Midbrain (tissue), 1 donor: ENCODE data around the gene GATA3.

Source experiments
- DNase-seq: peaks from one replicate; lab custom pipeline; 2025; lab: John Stamatoyannopoulos, UW

The GATA3 gene

GRCh38 chr10:8037941-8038894 lies 16.3 kb upstream of the GATA3 start:
- DNase-seq, result no peak

- DNase-seq, result no peak
Observed at GRCh38 chr10:8039321-8039881, 15.1 kb upstream of the GATA3 start.

GRCh38 chr10:8040651-8041050 lies 13.8 kb upstream of the GATA3 start:
- DNase-seq, result no peak

- DNase-seq, result no peak
Observed at GRCh38 chr10:8041284-8041991, 13.1 kb upstream of the GATA3 start.

- no peak for DNase-seq
Observed at GRCh38 chr10:8041992-8042720, 12.3 kb upstream of the GATA3 start.

- DNase-seq, result no peak
Observed at GRCh38 chr10:8042721-8043568, 11.5 kb upstream of the GATA3 start.

GRCh38 chr10:8043569-8044306 lies 10.8 kb upstream of the GATA3 start:
- DNase-seq, result no peak

GRCh38 chr10:8044331-8044907 lies 10.1 kb upstream of the GATA3 start:
- no peak for DNase-seq

- no peak for DNase-seq
Observed at GRCh38 chr10:8044908-8045725, 9.4 kb upstream of the GATA3 start.

- DNase-seq, result no peak
Observed at GRCh38 chr10:8045726-8046494, 8.6 kb upstream of the GATA3 start.

GRCh38 chr10:8047452-8048280 lies 6.8 kb upstream of the GATA3 start:
- DNase-seq, result no peak

- DNase-seq, result no peak
Observed at GRCh38 chr10:8048281-8049008, 6.0 kb upstream of the GATA3 start.

GRCh38 chr10:8049045-8049864 lies 5.2 kb upstream of the GATA3 start:
- no peak for DNase-seq

GRCh38 chr10:8049865-8050555 lies 4.5 kb upstream of the GATA3 start:
- no peak for DNase-seq

- DNase-seq, result no peak
Observed at GRCh38 chr10:8050556-8051108, 3.9 kb upstream of the GATA3 start.
